ENCODE results near the gene SORD. TPM values are rescaled to one million over a fixed set of nuclear protein-coding genes. Genes with fewer than 3 reads are reported as not detected.

SORD gene
- total and polyA plus RNA-seq, 7 donors = 2.7 to 8.9 (median 5.2) TPM

DNA sequence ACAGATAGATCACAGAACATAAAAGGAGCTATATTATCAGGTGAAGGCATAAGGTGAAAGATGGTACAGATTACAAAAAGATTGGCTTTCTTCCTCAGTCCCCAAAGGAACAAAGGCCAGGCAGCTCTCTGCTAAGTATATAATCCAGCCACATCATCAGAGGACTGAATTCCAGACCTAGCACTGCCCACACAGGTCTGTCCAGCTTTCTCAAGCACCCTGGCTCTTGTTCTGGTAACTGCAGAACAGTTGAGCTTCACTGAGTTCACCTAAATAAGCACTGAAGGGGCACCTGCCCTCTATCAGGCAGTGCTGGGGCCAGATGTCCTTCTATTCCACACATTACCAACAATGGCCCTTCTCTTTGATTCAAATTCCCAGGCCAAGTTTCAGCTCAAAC, 100.4 kb downstream of the SORD start:
- intact Hi-C loops (cut with DNase I) = no loop called here
- H3K27ac ChIP-seq = no peak overlapping the region
- H3K36me3 ChIP-seq (ENCODE audit: insufficient read depth in 1 of 2, low read depth in 1 of 2) = no peaks in the 10 kb centered on the region
- ATAC-seq (no peak), DNase-seq (no peak)
- TF ChIP-seq CTCF (IDR thresholded peaks at IDR 0.05) = no peak
- H3K4me3 ChIP-seq = no peak overlapping the region
- peaks cover 0 to 38% (median 3%) of the 10 kb centered on the region in 3 donors for H3K27me3 ChIP-seq (ENCODE audit: insufficient read depth in 3 of 3, low read length in 2 of 3)
- no peaks in the 10 kb centered on the region for H3K4me1 ChIP-seq
- no peaks in the 10 kb centered on the region for H3K9me3 ChIP-seq

GRCh38 chr15:45126535-45127158, 103.7 kb downstream of the SORD start:
- WGBS, 3 donors = 58 to 67% (median 60%) methylated on average over 2 of the region's 2 CpGs
- H3K36me3 ChIP-seq (ENCODE audit: insufficient read depth in 1 of 2, low read depth in 1 of 2) = no peaks in the 10 kb centered on the region
- ATAC-seq (peak in 1 of 4 donors; percentile 59), DNase-seq (no peak)
- no peaks in the 10 kb centered on the region for H3K9me3 ChIP-seq
- no peaks in the 10 kb centered on the region for H3K4me1 ChIP-seq
- intact Hi-C loops (cut with DNase I) = no loop called here
- no peak overlapping the region for H3K27ac ChIP-seq
- TF ChIP-seq CTCF (IDR thresholded peaks at IDR 0.05) = peak; percentile 55
- no peak overlapping the region for H3K4me3 ChIP-seq
- peaks cover 0 to 46% (median 15%) of the 10 kb centered on the region in 3 donors for H3K27me3 ChIP-seq (ENCODE audit: insufficient read depth in 3 of 3, low read length in 2 of 3)

Other genes with a start within 250 kb of the SORD start
- not detected for gene TERB2, start 66.5 kb upstream of the SORD start, total RNA-seq
- not detected for gene TERB2, start 66.5 kb upstream of the SORD start, polyA plus RNA-seq
- gene DUOX2, start 91.0 kb downstream of the SORD start, total RNA-seq = under 1 TPM in 2 of 4 donors, not detected in 2; 0.04 to 0.73 TPM
- under 1 TPM; 0.01 to 0.06 (median 0.01) TPM for gene DUOX2, start 91.0 kb downstream of the SORD start, polyA plus RNA-seq
- gene DUOXA2, start 91.1 kb downstream of the SORD start, total RNA-seq = not detected
- under 1 TPM in 1 of 3 donors, not detected in 2; 0.11 TPM for gene DUOXA2, start 91.1 kb downstream of the SORD start, polyA plus RNA-seq
- gene DUOXA1, start 106.7 kb downstream of the SORD start, total RNA-seq = under 1 TPM in 2 of 4 donors, not detected in 2; 0.44 to 0.56 TPM
- under 1 TPM in 2 of 3 donors, not detected in 1; 0.04 to 0.05 TPM for gene DUOXA1, start 106.7 kb downstream of the SORD start, polyA plus RNA-seq
- under 1 TPM; 0.46 to 0.94 (median 0.59) TPM for gene DUOX1, start 106.8 kb downstream of the SORD start, total RNA-seq
- gene DUOX1, start 106.8 kb downstream of the SORD start, polyA plus RNA-seq = under 1 TPM; 0.03 to 0.18 (median 0.17) TPM
- gene SHF, start 164.8 kb downstream of the SORD start, total RNA-seq = 1 to 10 TPM; 1.4 to 4.0 (median 2.1) TPM
- gene SHF, start 164.8 kb downstream of the SORD start, polyA plus RNA-seq = 1 to 10 TPM in 2 of 3 donors, under 1 TPM in 1; 0.73 to 2.0 (median 1.7) TPM
- gene SLC28A2, start 229.0 kb downstream of the SORD start, total RNA-seq = not detected
- under 1 TPM in 1 of 3 donors, not detected in 2; 0.01 TPM for gene SLC28A2, start 229.0 kb downstream of the SORD start, polyA plus RNA-seq

Measured in psoas muscle (tissue), 8 donors.